ENCODE data around the gene SDK1. TPM values are rescaled to one million over a fixed set of nuclear protein-coding genes. Genes with fewer than 3 reads are reported as not detected.

Gene SDK1
- polyA plus RNA-seq, 3 donors = 3.2 to 6.6 (median 3.3) TPM

- 93 to 99% (median 97%) methylated on average over 15 of the region's 15 CpGs for WGBS, 3 donors
- no peak overlapping the region for H3K27ac ChIP-seq (ENCODE audit: low read depth, low read length)
Measured at GRCh38 chr7:3480197-3480596, 179.1 kb downstream of the SDK1 start.

- no peak overlapping the region for H3K27ac ChIP-seq (ENCODE audit: low read depth, low read length)
- 72 to 89% (median 76%) methylated on average over 4 of the region's 4 CpGs for WGBS, 3 donors
Measured at GRCh38 chr7:3481435-3481834, 180.4 kb downstream of the SDK1 start.

GRCh38 chr7:3482147-3482921 is 181.3 kb downstream of the SDK1 start:
- WGBS, 3 donors = 66 to 72% (median 67%) methylated on average over 13 of the region's 13 CpGs
- no peak overlapping the region for H3K27ac ChIP-seq (ENCODE audit: low read depth, low read length)

GRCh38 chr7:3486841-3487240 is 185.8 kb downstream of the SDK1 start:
- no peak overlapping the region for H3K27ac ChIP-seq (ENCODE audit: low read depth, low read length)
- WGBS, 3 donors = 64 to 82% (median 77%) methylated on average over 4 of the region's 4 CpGs

GRCh38 chr7:3488829-3489228 is 187.8 kb downstream of the SDK1 start:
- WGBS, 3 donors = 67 to 85% (median 75%) methylated on average over 3 of the region's 3 CpGs
- no peak overlapping the region for H3K27ac ChIP-seq (ENCODE audit: low read depth, low read length)

- H3K27ac ChIP-seq (ENCODE audit: low read depth, low read length) = no peak overlapping the region
Measured at GRCh38 chr7:3493499-3493898, 192.4 kb downstream of the SDK1 start.

- 90 to 93% (median 92%) methylated on average over 6 of the region's 6 CpGs for WGBS, 3 donors
- no peak overlapping the region for H3K27ac ChIP-seq (ENCODE audit: low read depth, low read length)
Measured at GRCh38 chr7:3494947-3495346, 193.9 kb downstream of the SDK1 start.

- WGBS, 3 donors = 69 to 89% (median 71%) methylated on average over 12 of the region's 12 CpGs
Measured at GRCh38 chr7:3495530-3495929, 194.5 kb downstream of the SDK1 start.

GRCh38 chr7:3495954-3496353 is 194.9 kb downstream of the SDK1 start:
- H3K27ac ChIP-seq (ENCODE audit: low read depth, low read length) = no peak overlapping the region
- WGBS, 3 donors = 50 to 66% (median 51%) methylated on average over 5 of the region's 5 CpGs

More at GRCh38 chr7:3495530-3495929, 194.5 kb downstream of the SDK1 start:
- H3K27ac ChIP-seq (ENCODE audit: low read depth, low read length) = no peak overlapping the region

GRCh38 chr7:3497796-3498195 is 196.7 kb downstream of the SDK1 start:
- H3K27ac ChIP-seq (ENCODE audit: low read depth, low read length) = no peak overlapping the region
- WGBS, 3 donors = 75 to 80% (median 77%) methylated on average over 2 of the region's 2 CpGs

- no peak overlapping the region for H3K27ac ChIP-seq (ENCODE audit: low read depth, low read length)
Measured at GRCh38 chr7:3501671-3502070, 200.6 kb downstream of the SDK1 start.

GRCh38 chr7:3504384-3504783 is 203.3 kb downstream of the SDK1 start:
- H3K27ac ChIP-seq (ENCODE audit: low read depth, low read length) = no peak overlapping the region
- WGBS, 3 donors = 92 to 97% (median 96%) methylated on average over 1 of the region's 1 CpG

GRCh38 chr7:3510101-3511020 is 209.3 kb downstream of the SDK1 start:
- 74 to 76% (median 76%) methylated on average over 11 of the region's 11 CpGs for WGBS, 3 donors
- H3K27ac ChIP-seq (ENCODE audit: low read depth, low read length) = no peak overlapping the region

GRCh38 chr7:3517344-3517743 is 216.3 kb downstream of the SDK1 start:
- WGBS, 3 donors = 66 to 82% (median 70%) methylated on average over 3 of the region's 3 CpGs
- no peak overlapping the region for H3K27ac ChIP-seq (ENCODE audit: low read depth, low read length)

- WGBS, 3 donors = 38 to 64% (median 42%) methylated on average over 1 of the region's 1 CpG
- no peak overlapping the region for H3K27ac ChIP-seq (ENCODE audit: low read depth, low read length)
Measured at GRCh38 chr7:3518546-3518945, 217.5 kb downstream of the SDK1 start.

GRCh38 chr7:3520206-3520605 is 219.2 kb downstream of the SDK1 start:
- 25 to 74% (median 72%) methylated on average over 2 of the region's 2 CpGs for WGBS, 3 donors
- no peak overlapping the region for H3K27ac ChIP-seq (ENCODE audit: low read depth, low read length)

- H3K27ac ChIP-seq (ENCODE audit: low read depth, low read length) = no peak overlapping the region
- WGBS, 3 donors = 89 to 98% (median 94%) methylated on average over 2 of the region's 2 CpGs
Measured at GRCh38 chr7:3527496-3528124, 226.6 kb downstream of the SDK1 start.

GRCh38 chr7:3533040-3533439 is 232.0 kb downstream of the SDK1 start:
- whole genome bisulfite sequencing, 3 donors = 85 to 88% (median 85%) methylated on average over 1 of the region's 1 CpG
- H3K27ac ChIP-seq (ENCODE audit: low read depth, low read length) = no peak overlapping the region

- 76 to 87% (median 78%) methylated on average over 6 of the region's 6 CpGs for WGBS, 3 donors
- H3K27ac ChIP-seq (ENCODE audit: low read depth, low read length) = no peak overlapping the region
Measured at GRCh38 chr7:3537210-3537875, 236.3 kb downstream of the SDK1 start.
